Left lobe of liver (tissue), 1 donor: ENCODE results near the gene PIH1D2. TPM values are rescaled to one million over a fixed set of nuclear protein-coding genes. Genes with fewer than 3 reads are reported as not detected.

Source experiments
- total RNA-seq: library from RNA; stranded (reverse); gene quantifications from one replicate; pipeline ENCODE4 v1.2.1, GENCODE V29; 2021
- donor health status: DM: no; HTN: yes; CAD: no.

PIH1D2 gene
- total RNA-seq, 1 donor from 2014 or later, result 0.91 TPM

Other genes with a start within 250 kb of the PIH1D2 start
- 15.0 TPM for gene ALG9, start 202.4 kb downstream of the PIH1D2 start, total RNA-seq
- gene FDXACB1, start 194.9 kb downstream of the PIH1D2 start, total RNA-seq, result 0.70 TPM
- 12.5 TPM for gene CFAP68, start 194.5 kb downstream of the PIH1D2 start, total RNA-seq
- 4.8 TPM for gene CRYAB, start 162.2 kb downstream of the PIH1D2 start, total RNA-seq
- 0.13 TPM for gene HSPB2, start 161.3 kb downstream of the PIH1D2 start, total RNA-seq
- gene C11orf52, start 155.1 kb downstream of the PIH1D2 start, total RNA-seq, result 11.8 TPM
- gene DIXDC1, start 136.7 kb downstream of the PIH1D2 start, total RNA-seq, result 7.2 TPM
- 9.3 TPM for gene DLAT, start 48.6 kb downstream of the PIH1D2 start, total RNA-seq
- 5.6 TPM for gene NKAPD1, start 282 bp upstream of the PIH1D2 start, total RNA-seq
- 34.5 TPM for gene TIMM8B, start 12.7 kb upstream of the PIH1D2 start, total RNA-seq
- 168 TPM for gene SDHD, start 12.9 kb upstream of the PIH1D2 start, total RNA-seq
- 1.9 TPM for gene IL18, start 90.1 kb upstream of the PIH1D2 start, total RNA-seq
- not detected for gene TEX12, start 93.4 kb upstream of the PIH1D2 start, total RNA-seq
- gene BCO2, start 101.5 kb upstream of the PIH1D2 start, total RNA-seq, result 96.6 TPM
- 41.1 TPM for gene PTS, start 152.4 kb upstream of the PIH1D2 start, total RNA-seq
- gene PLET1, start 186.8 kb upstream of the PIH1D2 start, total RNA-seq, result not detected